ENCODE measurements around the gene MRPS22. TPM values are rescaled to one million over a fixed set of nuclear protein-coding genes. Genes with fewer than 3 reads are reported as not detected.

The MRPS22 gene
- total and polyA plus RNA-seq, 9 of the 15 experiments (the other 6 are each of a cell fraction or from before 2014, with no cell fraction given) = 148 to 397 (median 229) TPM

DNA sequence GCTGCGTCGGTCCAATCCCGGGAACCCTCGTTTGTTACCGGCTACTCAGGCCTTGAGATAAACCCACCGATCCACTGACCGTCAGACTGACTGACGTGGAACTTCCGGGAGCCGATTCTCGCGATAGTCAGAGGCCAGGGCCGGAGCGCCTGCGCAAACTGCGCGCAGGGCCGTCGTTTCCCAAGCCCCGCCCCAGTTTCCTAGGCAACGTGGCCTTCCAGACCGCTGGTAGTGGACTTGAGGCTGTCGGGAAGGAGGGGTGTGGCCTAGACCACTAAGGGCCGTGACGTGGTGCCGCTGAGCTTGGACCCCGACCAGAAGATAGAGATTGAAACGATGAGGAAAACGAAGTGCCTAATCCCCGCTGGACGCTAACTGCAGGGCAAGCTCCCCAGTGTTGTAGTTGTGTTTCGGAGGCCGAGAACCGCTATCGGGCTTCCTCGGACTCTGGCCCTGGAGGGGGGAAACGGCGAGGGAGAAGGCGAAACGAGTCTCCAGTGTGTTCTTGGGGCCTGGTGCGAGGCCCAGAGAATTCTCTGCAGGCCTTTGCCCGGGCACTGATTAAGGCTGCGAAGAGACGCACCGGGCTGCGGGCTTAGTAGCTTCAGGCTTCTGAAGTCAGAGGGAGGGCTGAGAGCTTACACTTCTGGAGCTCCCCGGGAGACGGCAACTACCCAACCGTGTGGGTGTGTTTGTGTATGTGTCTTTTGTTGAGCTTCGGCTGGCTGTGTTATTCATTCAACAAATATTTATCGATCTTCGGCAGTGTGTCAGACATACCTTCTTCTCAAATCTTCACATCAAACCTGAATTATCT, 45.9 kb downstream of the MRPS22 start, which contains the start of gene COPB2 (continued):
- TF ChIP-seq, protein P1, sequence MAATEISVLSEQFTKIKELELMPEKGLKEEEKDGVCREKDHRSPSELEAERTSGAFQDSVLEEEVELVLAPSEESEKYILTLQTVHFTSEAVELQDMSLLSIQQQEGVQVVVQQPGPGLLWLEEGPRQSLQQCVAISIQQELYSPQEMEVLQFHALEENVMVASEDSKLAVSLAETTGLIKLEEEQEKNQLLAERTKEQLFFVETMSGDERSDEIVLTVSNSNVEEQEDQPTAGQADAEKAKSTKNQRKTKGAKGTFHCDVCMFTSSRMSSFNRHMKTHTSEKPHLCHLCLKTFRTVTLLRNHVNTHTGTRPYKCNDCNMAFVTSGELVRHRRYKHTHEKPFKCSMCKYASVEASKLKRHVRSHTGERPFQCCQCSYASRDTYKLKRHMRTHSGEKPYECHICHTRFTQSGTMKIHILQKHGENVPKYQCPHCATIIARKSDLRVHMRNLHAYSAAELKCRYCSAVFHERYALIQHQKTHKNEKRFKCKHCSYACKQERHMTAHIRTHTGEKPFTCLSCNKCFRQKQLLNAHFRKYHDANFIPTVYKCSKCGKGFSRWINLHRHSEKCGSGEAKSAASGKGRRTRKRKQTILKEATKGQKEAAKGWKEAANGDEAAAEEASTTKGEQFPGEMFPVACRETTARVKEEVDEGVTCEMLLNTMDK (IDR thresholded peaks at IDR 0.05; ENCODE audit: borderline replicate concordance, insufficient read depth, low read depth, low read length, poor library complexity, severe bottlenecking) = no peak
- TF ChIP-seq, protein P2, sequence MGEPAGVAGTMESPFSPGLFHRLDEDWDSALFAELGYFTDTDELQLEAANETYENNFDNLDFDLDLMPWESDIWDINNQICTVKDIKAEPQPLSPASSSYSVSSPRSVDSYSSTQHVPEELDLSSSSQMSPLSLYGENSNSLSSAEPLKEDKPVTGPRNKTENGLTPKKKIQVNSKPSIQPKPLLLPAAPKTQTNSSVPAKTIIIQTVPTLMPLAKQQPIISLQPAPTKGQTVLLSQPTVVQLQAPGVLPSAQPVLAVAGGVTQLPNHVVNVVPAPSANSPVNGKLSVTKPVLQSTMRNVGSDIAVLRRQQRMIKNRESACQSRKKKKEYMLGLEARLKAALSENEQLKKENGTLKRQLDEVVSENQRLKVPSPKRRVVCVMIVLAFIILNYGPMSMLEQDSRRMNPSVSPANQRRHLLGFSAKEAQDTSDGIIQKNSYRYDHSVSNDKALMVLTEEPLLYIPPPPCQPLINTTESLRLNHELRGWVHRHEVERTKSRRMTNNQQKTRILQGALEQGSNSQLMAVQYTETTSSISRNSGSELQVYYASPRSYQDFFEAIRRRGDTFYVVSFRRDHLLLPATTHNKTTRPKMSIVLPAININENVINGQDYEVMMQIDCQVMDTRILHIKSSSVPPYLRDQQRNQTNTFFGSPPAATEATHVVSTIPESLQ (CRISPR knock-in tag; IDR thresholded peaks at IDR 0.05) = no peak
- TF ChIP-seq RBBP5 (IDR thresholded peaks at IDR 0.05; ENCODE audit: borderline replicate concordance, insufficient read depth, low read length, poor library complexity, severe bottlenecking) = peak; percentile 35
- TF ChIP-seq PCBP2 (IDR thresholded peaks at IDR 0.05; ENCODE audit: low read depth, low read length, poor library complexity, severe bottlenecking) = no peak
- TF ChIP-seq, protein P3, sequence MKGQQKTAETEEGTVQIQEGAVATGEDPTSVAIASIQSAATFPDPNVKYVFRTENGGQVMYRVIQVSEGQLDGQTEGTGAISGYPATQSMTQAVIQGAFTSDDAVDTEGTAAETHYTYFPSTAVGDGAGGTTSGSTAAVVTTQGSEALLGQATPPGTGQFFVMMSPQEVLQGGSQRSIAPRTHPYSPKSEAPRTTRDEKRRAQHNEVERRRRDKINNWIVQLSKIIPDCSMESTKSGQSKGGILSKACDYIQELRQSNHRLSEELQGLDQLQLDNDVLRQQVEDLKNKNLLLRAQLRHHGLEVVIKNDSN (CRISPR knock-in tag; IDR thresholded peaks at IDR 0.05) = no peak
- TF ChIP-seq ZNF444 (CRISPR knock-in tag; IDR thresholded peaks at IDR 0.05) = no peak
- no peak for TF ChIP-seq FOXM1 (IDR thresholded peaks at IDR 0.05; ENCODE audit: low read depth)
- no peak for TF ChIP-seq FOXM1 (CRISPR knock-in tag; IDR thresholded peaks at IDR 0.05; ENCODE audit: low read depth)
- no peak for TF ChIP-seq RBM39 (optimal IDR thresholded peaks at IDR 0.05; ENCODE audit: low read depth, low read length)
- TF ChIP-seq, protein P4, sequence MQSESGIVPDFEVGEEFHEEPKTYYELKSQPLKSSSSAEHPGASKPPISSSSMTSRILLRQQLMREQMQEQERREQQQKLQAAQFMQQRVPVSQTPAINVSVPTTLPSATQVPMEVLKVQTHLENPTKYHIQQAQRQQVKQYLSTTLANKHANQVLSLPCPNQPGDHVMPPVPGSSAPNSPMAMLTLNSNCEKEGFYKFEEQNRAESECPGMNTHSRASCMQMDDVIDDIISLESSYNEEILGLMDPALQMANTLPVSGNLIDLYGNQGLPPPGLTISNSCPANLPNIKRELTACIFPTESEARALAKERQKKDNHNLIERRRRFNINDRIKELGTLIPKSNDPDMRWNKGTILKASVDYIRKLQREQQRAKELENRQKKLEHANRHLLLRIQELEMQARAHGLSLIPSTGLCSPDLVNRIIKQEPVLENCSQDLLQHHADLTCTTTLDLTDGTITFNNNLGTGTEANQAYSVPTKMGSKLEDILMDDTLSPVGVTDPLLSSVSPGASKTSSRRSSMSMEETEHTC (IDR thresholded peaks at IDR 0.05) = no peak
- peak; percentile 82; the same call in 1 of the 2 replicates for TF ChIP-seq MXI1 (IDR thresholded peaks at IDR 0.05; ENCODE audit: low read depth, low read length)
- no peak for TF ChIP-seq ZNF217 (CRISPR knock-in tag; IDR thresholded peaks at IDR 0.05)
- TF ChIP-seq, protein P5, sequence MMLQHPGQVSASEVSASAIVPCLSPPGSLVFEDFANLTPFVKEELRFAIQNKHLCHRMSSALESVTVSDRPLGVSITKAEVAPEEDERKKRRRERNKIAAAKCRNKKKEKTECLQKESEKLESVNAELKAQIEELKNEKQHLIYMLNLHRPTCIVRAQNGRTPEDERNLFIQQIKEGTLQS (IDR thresholded peaks at IDR 0.05) = no peak
- TF ChIP-seq, protein P5 (CRISPR knock-in tag; conservative IDR thresholded peaks at IDR 0.05) = no peak
- TF ChIP-seq CHCHD3 (CRISPR knock-in tag; IDR thresholded peaks at IDR 0.05) = no peak
- TF ChIP-seq RBM15 (IDR thresholded peaks at IDR 0.05; ENCODE audit: insufficient read depth, low read length) = no peak
- TF ChIP-seq RNF2 (IDR thresholded peaks at IDR 0.05) = no peak
- TF ChIP-seq, protein P6, sequence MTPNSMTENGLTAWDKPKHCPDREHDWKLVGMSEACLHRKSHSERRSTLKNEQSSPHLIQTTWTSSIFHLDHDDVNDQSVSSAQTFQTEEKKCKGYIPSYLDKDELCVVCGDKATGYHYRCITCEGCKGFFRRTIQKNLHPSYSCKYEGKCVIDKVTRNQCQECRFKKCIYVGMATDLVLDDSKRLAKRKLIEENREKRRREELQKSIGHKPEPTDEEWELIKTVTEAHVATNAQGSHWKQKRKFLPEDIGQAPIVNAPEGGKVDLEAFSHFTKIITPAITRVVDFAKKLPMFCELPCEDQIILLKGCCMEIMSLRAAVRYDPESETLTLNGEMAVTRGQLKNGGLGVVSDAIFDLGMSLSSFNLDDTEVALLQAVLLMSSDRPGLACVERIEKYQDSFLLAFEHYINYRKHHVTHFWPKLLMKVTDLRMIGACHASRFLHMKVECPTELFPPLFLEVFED (CRISPR knock-in tag; conservative IDR thresholded peaks at IDR 0.05) = no peak
- no peak for TF ChIP-seq KHSRP (IDR thresholded peaks at IDR 0.05)
